ENCODE measurements around the gene IFT27. TPM values are rescaled to one million over a fixed set of nuclear protein-coding genes. Genes with fewer than 3 reads are reported as not detected.

Gene IFT27
- total RNA-seq, 1 donor from 2014 or later = 12.0 TPM

GRCh38 chr22:36797911-36798673 lies 22.2 kb upstream of the IFT27 start:
- TF ChIP-seq, protein P1, sequence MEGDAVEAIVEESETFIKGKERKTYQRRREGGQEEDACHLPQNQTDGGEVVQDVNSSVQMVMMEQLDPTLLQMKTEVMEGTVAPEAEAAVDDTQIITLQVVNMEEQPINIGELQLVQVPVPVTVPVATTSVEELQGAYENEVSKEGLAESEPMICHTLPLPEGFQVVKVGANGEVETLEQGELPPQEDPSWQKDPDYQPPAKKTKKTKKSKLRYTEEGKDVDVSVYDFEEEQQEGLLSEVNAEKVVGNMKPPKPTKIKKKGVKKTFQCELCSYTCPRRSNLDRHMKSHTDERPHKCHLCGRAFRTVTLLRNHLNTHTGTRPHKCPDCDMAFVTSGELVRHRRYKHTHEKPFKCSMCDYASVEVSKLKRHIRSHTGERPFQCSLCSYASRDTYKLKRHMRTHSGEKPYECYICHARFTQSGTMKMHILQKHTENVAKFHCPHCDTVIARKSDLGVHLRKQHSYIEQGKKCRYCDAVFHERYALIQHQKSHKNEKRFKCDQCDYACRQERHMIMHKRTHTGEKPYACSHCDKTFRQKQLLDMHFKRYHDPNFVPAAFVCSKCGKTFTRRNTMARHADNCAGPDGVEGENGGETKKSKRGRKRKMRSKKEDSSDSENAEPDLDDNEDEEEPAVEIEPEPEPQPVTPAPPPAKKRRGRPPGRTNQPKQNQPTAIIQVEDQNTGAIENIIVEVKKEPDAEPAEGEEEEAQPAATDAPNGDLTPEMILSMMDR (conservative IDR thresholded peaks at IDR 0.05; ENCODE audit: low read depth, low read length) = no peak
- no peak overlapping the region for H3K4me3 ChIP-seq (ENCODE audit: low read depth, low read length)
- no peak for DNase-seq (ENCODE audit: low read depth)

- H3K4me3 ChIP-seq (ENCODE audit: low read depth, low read length) = no peak overlapping the region
- DNase-seq (ENCODE audit: low read depth) = no peak
- TF ChIP-seq, protein P1 (conservative IDR thresholded peaks at IDR 0.05; ENCODE audit: low read depth, low read length) = no peak
These were observed 21.5 kb upstream of the IFT27 start for GRCh38 chr22:36797374-36797773.

GRCh38 chr22:36796552-36797175 lies 20.7 kb upstream of the IFT27 start:
- no peak overlapping the region for H3K4me3 ChIP-seq (ENCODE audit: low read depth, low read length)
- TF ChIP-seq, protein P1 (conservative IDR thresholded peaks at IDR 0.05; ENCODE audit: low read depth, low read length) = no peak
- DNase-seq (ENCODE audit: low read depth) = no peak

DNA sequence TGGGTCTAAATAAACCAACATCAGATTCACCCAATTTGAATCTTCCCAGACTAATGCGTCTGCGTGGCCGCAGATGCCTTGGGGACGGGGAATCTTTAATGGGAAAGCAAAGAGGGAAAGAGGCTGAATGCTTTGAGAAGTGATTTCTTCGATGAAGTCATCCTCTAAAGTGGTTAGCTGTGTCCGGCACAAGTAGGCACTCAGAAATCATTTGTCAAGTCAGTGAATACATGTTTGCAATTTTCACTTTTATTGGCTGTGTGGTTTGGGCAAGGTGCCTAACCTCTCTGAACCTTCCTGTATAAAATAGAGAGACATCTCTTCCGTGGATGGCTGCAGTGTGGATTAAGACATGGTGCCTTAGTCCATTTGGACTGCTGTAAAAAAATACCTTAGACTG lies 19.7 kb upstream of the IFT27 start:
- TF ChIP-seq, protein P1 (conservative IDR thresholded peaks at IDR 0.05; ENCODE audit: low read depth, low read length) = no peak
- H3K4me3 ChIP-seq (ENCODE audit: low read depth, low read length) = no peak overlapping the region
- DNase-seq (ENCODE audit: low read depth) = no peak

GRCh38 chr22:36790648-36791047 lies 14.7 kb upstream of the IFT27 start:
- DNase-seq (ENCODE audit: low read depth) = no peak
- H3K4me3 ChIP-seq (ENCODE audit: low read depth, low read length) = no peak overlapping the region
- TF ChIP-seq, protein P1 (conservative IDR thresholded peaks at IDR 0.05; ENCODE audit: low read depth, low read length) = no peak

DNA sequence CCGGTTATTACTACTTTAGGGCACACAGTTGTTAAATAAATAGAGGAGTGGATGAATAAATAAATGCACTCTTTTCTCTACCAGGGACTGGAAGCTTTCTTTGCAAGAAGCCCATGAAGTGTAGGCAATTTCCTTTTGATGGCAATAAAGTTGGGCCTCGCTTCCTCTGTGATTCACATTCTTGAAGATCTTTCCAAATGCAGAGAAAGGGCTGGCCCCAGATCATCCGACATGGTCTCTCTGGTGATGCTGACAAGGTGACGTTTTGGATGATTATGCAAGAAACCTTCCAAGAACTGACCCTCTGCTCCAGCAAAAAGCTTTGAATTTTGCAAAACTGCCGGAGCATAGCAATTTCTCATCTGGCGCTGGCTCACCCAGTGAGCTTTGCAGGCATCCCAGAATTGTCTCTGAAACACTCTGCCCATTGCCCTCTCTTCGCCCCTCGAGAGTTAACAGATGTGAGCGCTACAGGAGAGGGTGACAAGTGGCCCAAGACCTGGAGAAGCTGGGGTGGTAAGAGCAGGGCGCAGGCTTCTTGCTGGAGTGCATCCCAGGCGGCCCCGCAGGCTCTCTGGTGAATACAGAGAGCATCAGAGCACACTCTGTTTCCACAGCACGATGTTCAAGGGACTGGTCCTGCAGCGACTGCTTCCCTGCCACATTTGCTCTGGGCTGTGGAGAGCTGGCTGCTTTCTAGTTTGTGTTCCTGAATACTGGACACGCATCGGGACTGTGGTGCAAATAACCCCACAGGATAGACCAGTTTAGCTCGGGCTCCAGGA lies 11.5 kb upstream of the IFT27 start:
- no peak for DNase-seq (ENCODE audit: low read depth)
- TF ChIP-seq, protein P1 (conservative IDR thresholded peaks at IDR 0.05; ENCODE audit: low read depth, low read length) = no peak
- no peak overlapping the region for H3K4me3 ChIP-seq (ENCODE audit: low read depth, low read length)
